GM12874 (cell line): ENCODE measurements around the gene RFX5.

Source experiments
- TF ChIP-seq, protein P1 (sequence below): IDR thresholded peaks from 2 replicates; pipeline ENCODE4 v1.5.1; 2011; ENCODE audit warnings: low read depth, mild to moderate bottlenecking, control low read depth, low read length, moderate library complexity; ENCODE audit not compliant: insufficient read depth

The RFX5 gene

DNA sequence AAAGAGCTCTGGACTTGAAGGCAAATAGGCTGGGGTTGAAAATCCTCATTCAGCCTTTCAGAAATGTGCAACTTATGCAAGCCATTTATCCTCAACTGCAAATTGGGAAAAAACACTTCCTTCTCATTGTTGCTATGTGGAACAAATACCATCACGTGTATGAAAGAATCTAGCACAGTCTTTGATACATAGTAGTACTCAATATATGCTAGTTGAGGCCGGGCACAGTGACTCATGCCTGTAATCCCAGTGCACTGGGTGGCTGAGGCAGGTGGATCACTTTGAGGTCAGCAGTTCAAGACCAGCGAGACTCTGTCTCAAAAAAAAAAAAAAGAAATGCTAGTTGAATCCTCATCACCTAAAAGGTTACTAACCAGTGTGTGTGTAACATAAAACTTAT lies 28.1 kb downstream of the RFX5 start:
- TF ChIP-seq, protein P1, sequence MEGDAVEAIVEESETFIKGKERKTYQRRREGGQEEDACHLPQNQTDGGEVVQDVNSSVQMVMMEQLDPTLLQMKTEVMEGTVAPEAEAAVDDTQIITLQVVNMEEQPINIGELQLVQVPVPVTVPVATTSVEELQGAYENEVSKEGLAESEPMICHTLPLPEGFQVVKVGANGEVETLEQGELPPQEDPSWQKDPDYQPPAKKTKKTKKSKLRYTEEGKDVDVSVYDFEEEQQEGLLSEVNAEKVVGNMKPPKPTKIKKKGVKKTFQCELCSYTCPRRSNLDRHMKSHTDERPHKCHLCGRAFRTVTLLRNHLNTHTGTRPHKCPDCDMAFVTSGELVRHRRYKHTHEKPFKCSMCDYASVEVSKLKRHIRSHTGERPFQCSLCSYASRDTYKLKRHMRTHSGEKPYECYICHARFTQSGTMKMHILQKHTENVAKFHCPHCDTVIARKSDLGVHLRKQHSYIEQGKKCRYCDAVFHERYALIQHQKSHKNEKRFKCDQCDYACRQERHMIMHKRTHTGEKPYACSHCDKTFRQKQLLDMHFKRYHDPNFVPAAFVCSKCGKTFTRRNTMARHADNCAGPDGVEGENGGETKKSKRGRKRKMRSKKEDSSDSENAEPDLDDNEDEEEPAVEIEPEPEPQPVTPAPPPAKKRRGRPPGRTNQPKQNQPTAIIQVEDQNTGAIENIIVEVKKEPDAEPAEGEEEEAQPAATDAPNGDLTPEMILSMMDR, result no peak

DNA sequence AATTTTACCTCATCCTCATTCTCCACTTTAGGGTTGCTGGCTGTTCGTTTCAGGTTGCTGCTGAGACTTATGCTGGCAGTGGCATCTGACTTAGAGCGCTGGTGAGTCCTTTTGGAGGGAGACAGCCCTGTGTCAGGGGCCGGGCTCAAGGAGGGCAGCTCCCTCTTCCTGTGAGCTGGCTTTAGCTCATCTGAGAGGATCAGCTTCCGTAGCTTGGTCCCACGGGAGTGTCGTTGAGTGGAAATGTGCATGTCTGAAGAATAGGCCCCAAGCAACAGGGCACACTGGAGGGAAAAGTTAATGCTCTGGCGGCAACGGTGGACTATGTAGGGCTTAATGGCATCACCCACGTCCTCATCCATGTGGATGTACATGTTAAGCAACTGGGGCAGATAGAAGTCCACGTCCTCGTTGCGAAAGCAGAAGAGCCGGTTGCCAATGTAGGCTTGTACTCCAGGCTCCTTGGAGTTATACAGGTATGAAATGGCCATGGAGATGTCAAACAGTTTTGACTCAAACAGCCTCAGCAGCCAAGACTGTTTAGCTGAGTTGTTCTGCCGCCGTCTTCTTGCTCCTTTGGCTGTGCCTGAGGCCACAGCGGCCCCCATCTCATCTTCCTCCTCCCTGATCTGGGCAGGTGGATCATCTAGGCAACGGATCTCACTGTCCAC lies 31.4 kb downstream of the RFX5 start:
- TF ChIP-seq, protein P1, result no peak

DNA sequence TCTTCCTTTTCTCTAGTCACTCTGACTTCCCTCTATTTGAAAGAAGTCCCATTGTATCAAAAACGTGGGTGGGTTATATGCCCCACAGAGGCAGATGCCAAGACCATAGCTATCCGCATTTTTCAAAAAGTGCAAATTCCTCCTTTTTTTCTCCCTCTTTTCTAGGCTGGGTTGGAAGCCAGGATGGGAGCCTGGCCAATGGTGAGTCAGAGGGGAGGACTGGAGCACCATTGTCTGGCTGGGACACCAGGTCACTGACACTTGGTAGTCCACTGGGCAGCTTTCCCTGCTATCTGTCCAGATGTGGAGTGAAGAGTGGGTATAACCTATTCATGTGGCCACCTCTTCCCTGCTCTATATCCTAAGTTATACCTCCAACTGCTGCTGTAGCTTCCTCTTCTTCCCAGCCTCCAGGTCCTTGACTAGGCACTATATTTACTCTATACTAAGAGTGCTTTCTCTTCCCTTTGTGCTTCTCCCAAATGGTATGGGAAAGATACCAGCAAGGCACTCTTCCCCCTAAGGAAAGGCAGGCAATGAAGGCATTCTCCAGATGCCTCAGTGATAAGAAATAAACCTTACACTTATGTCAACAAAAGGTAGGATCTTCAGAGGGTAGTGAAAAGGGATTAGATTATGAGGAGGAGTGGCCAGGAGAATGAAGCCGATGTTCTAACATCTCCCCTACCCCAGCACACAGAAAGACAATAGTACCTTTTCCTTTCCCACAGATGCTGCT lies 32.7 kb downstream of the RFX5 start:
- TF ChIP-seq, protein P1, result no peak

DNA sequence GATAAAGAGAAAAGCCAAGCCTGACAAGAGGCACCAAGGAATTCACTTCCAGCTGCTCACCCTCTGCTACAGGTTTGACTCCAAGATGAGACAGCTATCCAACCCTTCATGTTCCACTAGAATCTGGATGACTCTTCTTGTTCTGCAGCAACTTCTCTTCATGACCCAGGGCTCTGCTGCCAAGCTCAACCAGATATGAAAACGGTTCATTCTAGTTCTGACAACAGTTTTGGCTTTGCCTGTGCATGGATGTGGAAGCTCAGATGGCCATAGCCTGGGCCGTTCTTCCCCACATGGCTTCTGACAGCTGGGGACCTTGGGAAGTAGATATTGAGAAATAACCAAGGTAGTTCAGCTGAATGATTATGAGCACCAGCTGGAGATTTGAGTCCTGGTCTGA lies 33.6 kb downstream of the RFX5 start:
- TF ChIP-seq, protein P1, result no peak

DNA sequence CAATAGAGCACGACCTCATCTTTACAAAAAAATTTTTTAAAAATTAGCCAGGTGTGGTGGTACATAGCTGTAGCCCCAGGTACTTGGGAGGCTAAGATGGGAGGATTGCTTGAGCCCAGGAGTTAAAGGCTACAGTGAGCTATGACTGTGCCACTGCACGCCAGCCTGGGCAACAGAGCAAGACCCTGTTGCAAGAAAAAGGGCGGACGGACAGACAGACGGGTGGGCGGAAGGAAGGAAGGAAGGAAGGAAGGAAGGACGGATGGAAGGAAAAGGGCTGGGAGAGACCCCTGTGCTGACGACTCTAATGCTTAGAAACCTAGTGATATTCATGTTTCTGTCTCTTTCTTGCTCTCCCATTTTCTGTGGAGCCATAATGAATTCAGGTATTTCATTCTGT lies 34.2 kb downstream of the RFX5 start:
- TF ChIP-seq, protein P1, result no peak

DNA sequence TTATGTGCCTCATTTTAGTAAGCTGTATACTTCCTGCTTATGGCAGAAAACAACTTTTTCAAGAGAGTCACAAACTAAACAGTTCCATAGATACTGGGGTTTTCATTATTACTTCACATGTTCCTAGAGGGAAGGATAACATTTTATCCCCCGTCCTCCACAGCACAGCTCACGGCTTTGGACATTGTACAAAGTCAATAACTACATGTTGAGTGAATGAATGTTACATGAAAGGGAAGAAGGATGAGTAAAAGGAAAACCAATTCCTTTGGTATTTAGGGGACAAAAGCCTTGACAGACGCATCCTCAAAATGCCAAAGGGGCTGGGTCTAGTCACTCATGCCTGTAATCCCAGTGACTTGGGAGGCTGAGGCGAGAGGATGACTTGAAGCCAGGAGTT lies 34.6 kb downstream of the RFX5 start:
- TF ChIP-seq, protein P1, result no peak

DNA sequence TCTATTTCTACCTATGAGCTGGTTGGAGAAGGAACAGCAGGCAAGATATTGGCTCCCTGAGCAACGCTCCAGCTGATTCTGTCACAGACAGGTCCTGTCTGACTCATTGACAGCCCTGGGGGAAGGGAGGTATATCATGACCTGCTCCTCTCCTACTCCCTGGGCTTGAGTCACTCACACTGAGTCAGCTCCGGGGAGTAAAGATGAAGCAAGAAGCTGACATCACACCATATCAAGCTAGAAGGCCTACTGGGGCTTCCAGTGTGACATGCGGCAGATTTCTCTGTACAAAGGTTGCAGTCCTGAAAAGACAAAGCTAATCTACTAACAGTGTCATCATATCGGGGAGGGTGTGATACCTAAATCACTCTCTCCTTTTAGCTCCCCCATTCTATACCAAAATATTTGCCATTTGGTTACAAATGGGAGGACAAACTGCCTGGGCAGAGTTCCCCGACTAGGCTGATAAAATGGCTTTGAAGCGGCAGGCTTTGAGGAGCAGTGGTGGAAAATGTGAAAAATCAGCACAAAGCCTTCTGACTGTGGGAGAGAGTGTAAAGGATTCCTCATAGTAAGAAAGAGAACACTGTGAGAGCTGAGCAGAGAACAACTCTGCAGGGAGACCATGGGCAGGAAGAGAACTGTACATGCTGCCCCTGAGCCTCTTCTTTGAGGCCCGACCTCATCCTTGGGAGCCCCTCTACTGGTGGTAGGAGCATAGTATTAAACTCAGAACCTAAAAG lies 35.3 kb downstream of the RFX5 start:
- TF ChIP-seq, protein P1, result no peak
